Daoy (cell line): ENCODE data around the gene SCIMP. TPM values are rescaled to one million over a fixed set of nuclear protein-coding genes. Genes with fewer than 3 reads are reported as not detected.
"Not testable (repeated sequence)": the region's sequence is repeated elsewhere in the genome, so short reads cannot be mapped to it uniquely, and the experiment has no call there.

Source experiments
- DNase-seq: peaks from one replicate; pipeline ENCODE4 v3.0.0-alpha.2; 2015; ENCODE audit warnings: low read depth
- total RNA-seq: library from RNA; depleted of rRNA; stranded (reverse); fragments of >200 nt; shearing (Covaris generic); gene quantifications from 2 replicates; pipeline ENCODE4 v1.2.3, GENCODE V29; 2014

The SCIMP gene
- total RNA-seq, 1 experiment from 2014 or later = not detected

GRCh38 chr17:5237541-5238016 lies 2.9 kb upstream of the SCIMP start:
- peak; percentile 61 for DNase-seq

DNA sequence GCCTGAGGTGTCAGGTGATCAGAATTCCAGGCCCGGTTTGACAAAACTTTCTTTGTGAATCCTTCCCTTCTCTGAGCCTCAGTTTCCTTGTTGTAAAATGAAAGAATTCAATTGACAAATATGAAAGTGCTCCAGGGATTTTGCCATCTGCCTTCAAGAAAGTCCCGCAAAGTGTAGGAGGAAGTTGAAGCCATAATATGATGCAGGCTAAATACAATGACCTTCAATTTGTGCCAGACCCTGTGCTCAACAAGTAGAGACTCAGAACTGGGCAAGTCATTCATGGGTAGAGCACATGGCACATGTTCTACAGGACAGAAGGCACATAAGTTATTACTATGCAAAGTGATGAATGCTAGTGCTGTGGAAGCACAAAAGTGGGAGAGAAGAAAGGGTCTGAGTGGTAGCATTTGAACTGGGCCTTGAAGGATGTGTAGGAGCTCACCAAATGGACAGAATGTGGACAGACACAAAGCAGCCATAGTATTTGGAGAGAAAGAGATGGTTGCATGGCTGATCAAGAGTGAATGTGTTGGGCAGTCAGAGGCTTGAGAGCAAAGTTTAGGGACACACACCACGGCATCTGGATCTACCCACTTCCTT lies 2.4 kb upstream of the SCIMP start:
- no peak for DNase-seq

DNA sequence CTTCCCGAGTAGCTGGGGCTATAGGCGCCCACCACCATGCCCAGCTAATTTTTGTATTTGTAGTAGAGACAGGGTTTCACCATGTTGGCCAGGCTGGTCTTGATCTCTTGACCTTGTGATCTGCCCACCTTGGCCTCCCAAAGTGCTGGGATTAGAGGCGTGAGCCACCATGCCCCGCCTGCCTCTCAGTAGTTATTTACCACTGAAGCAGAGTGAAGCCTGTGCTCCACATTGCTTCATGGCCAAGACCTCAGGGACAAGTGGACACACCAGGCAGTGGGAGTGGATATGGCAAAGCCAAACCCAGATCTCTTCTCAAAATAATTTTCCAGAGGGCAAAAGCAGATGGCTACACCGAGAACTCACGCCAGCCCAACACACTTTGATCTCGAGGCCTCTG lies 1.2 kb downstream of the SCIMP start:
- DNase-seq = not testable (repeated sequence)

GRCh38 chr17:5226940-5227878 lies 7.5 kb downstream of the SCIMP start:
- no peak for DNase-seq

GRCh38 chr17:5225668-5226457 lies 8.8 kb downstream of the SCIMP start:
- no peak for DNase-seq

DNA sequence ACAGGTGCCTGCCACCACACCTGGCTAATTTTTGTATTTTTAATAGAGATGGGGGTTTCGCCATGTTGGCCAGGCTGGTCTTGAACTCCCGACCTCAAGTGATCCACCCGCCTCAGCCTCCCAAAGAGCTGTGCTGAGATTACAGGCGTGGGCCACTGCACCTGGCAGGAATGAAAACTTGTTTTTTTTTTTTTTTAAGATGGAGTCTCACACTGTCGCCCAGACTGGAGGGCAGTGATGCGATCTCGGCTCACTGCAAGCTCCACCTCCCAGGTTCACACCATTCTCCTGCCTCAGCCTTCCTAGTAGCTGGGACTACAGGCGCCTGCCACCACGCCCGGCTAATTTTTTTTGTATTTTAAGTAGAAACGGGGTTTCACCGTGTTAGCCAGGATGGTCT lies 12.7 kb downstream of the SCIMP start:
- not testable (repeated sequence) for DNase-seq

GRCh38 chr17:5220074-5220473 lies 14.6 kb downstream of the SCIMP start:
- DNase-seq = no peak

- no peak for DNase-seq
Measured at GRCh38 chr17:5219536-5219935, 15.1 kb downstream of the SCIMP start.

- not testable (repeated sequence) for DNase-seq
Measured at GRCh38 chr17:5217562-5217961, 17.1 kb downstream of the SCIMP start.

DNA sequence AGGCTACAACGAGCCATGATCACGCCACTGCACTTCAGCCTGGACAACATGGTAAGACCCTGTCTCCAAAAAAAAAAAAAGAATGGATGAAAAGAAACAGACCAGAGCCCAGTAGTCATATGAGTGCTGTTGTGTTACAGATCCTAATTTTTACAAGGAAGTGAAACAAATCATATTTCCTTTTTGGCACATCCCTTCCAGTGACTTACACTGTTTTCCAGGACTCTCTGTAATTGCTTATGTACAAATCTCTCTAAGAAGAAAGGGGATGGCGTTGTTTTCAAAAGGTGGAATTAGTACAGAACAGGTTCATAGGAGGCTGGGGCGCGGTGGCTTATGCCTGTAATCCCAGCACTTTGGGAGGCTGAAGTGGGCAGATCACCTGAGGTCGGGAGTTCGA lies 23.2 kb downstream of the SCIMP start:
- no peak for DNase-seq

- no peak for DNase-seq
Measured at GRCh38 chr17:5210614-5211252, 23.9 kb downstream of the SCIMP start.

DNA sequence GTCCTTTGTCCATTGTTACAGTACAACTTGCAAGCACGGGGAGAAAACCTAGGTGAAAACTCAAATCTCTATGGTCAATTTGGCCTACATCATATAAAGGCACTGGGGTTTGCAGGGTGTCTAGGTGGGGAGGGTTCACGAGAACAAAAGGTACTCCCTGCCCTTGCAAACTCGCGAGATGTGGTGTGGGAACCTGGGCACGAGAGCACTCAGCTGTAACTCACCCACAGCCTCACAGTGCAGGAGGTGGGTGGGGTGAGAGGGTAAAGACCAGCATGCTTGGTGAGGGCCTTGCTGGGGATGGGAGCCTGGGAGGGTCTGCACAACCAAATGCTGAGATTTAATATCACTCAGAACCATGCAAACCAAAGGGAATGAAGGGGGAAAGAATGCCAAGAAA lies 24.6 kb downstream of the SCIMP start:
- DNase-seq = no peak

DNA sequence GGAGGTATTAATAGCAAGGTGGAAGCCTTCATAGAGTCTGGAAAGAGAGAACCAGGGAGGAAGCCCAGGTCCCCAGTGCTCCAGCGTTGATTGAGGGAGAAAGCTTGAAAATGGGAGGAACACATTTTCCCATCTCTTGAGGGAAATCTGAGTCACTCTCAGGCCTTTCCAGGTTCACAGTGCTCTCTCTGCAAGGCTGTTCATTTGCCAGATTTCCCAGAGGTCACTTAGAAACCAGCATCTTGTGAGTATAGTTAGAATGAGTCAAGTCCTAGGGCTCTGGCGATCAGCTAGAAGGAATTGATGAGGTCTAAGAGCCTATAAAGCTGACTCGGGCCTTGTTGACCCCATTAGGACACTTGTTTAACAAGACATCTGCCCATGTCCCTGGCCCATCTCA lies 25.3 kb downstream of the SCIMP start:
- DNase-seq = no peak

- peak; percentile 45 for DNase-seq
Measured at GRCh38 chr17:5203908-5204294, 30.8 kb downstream of the SCIMP start.

DNA sequence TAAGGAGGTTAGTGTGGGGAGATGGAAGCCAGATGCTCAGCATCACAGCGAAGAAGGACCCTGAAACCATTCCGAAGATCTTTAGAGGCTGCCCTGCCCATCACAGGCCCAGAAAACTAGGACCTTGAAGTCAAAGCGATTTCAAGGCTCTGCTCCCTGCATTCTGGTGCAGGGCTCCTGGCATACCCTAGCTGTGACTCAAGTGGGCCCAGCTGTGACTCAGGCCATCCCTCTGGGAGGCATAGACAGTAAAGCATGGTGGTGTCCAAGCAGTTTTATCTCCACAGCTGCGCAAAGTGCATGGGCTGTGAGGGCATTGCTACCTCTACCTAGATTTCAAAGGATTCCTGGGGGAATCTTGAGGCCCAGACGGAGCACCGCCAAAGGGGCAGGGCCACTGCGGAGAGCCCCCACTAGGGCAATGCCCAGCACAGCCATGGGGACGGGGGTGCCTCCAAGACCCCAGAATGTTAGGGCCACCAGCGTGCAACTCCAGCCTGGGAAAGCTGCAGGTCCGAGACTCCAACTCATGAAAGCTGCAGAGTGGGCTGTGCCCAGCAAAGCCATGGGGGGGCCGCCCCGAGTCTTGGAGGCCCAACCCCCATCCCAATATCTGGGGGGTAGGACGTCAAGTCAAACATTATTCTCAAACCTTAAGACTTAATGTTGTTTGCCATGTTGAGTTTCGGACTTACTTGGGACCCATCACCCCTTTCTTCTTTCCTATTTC lies 31.3 kb downstream of the SCIMP start:
- peak; percentile 68 for DNase-seq

- no peak for DNase-seq
Measured at GRCh38 chr17:5201011-5201410, 33.6 kb downstream of the SCIMP start.

GRCh38 chr17:5200360-5200759 lies 34.3 kb downstream of the SCIMP start:
- DNase-seq = no peak

- no peak for DNase-seq
Measured at GRCh38 chr17:5198472-5198871, 36.2 kb downstream of the SCIMP start.

- DNase-seq = no peak
Measured at GRCh38 chr17:5194346-5194745, 40.3 kb downstream of the SCIMP start.

- DNase-seq = peak; percentile 99
Measured at GRCh38 chr17:5191541-5192417, 42.9 kb downstream of the SCIMP start, which contains the start of gene ZNF594. TSS of gene ZNF594 (minus strand) at chr17:5191868. CDS start at chr17:5184256, 7,612 bp downstream.
